GM12873 (cell line): ENCODE data around the gene DARS1.
A peak's percentile ranks its signal among the peaks of the same experiment; 100 is the strongest.

ENCODE experiments used
- TF ChIP-seq, protein P1 (sequence below): IDR thresholded peaks from 2 replicates; pipeline ENCODE4 v1.5.1; 2012; ENCODE audit warnings: low read depth, mild to moderate bottlenecking, moderate library complexity, low read length, control low read depth; ENCODE audit not compliant: insufficient read depth; ENCODE audit errors: missing control alignments

DARS1 gene

DNA sequence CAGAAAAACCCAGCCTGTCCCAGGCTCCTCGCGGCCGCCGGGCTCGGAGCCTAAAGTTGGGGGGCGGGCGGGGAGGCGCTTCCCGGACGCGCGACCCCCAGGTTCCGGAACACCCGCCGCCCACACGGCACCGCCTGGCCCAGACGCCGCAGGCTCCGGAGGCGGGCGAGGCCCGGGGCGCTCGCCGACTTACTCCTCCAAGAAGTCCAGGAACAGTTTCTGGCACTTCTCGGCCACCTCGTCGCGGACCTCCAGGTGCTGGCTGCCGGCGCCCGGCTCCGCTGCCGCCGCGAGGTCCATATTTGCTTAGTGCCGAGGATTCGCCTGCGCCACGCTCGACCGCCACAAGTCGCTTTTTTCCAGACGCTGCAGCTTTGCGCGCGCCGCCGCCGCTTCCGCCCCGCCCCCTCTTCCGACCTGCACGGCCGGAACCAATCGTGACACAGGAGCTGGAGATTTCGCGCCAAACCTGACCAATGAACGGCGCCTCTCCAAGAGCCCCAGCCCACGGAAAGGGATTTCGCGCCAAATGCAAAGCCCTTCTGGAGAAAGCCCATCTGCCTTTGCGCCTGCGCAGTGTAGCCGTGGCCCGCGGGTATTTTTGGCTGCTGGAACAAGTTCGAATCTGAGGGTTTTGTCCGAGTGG is 109.2 kb downstream of the DARS1 start, which contains the start of gene MCM6:
MCM6 (minus strand) TSS at position 378 of the 646 bp plus-strand sequence; CDS start at position 300, 78 bp downstream.
- TF ChIP-seq, protein P1, sequence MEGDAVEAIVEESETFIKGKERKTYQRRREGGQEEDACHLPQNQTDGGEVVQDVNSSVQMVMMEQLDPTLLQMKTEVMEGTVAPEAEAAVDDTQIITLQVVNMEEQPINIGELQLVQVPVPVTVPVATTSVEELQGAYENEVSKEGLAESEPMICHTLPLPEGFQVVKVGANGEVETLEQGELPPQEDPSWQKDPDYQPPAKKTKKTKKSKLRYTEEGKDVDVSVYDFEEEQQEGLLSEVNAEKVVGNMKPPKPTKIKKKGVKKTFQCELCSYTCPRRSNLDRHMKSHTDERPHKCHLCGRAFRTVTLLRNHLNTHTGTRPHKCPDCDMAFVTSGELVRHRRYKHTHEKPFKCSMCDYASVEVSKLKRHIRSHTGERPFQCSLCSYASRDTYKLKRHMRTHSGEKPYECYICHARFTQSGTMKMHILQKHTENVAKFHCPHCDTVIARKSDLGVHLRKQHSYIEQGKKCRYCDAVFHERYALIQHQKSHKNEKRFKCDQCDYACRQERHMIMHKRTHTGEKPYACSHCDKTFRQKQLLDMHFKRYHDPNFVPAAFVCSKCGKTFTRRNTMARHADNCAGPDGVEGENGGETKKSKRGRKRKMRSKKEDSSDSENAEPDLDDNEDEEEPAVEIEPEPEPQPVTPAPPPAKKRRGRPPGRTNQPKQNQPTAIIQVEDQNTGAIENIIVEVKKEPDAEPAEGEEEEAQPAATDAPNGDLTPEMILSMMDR = peak; percentile 4

DNA sequence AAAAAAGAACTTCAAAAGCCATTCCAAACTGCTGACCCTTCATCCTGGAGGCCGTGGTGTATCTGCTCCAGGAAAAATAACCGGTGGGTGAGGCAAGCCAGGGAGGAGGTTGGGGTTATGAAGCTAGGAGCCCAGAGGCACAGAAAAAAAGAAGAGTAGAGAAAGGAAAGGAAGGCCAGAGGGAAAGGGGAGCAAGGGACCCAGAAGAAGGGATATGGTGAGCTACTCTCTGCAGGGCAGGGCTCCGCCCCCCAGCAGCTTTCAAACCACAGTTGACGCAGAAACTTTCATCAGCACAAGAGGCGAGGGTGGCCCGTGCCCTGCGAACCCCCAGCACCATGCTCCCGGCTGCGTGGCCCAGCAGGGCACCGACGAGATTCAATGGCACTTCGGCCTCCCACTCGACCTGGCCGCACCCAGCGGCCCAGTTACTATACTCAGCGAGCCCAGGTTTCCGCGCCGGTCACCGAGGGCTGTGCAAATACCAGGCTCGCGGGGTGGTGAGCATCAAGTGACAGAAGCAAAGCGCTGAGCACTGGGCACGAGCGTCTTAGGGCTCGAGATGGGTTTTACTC is 109.8 kb downstream of the DARS1 start:
- TF ChIP-seq, protein P1 = no peak

- TF ChIP-seq, protein P1 = no peak
Observed at GRCh38 chr2:135874777-135875365, 110.6 kb downstream of the DARS1 start.

DNA sequence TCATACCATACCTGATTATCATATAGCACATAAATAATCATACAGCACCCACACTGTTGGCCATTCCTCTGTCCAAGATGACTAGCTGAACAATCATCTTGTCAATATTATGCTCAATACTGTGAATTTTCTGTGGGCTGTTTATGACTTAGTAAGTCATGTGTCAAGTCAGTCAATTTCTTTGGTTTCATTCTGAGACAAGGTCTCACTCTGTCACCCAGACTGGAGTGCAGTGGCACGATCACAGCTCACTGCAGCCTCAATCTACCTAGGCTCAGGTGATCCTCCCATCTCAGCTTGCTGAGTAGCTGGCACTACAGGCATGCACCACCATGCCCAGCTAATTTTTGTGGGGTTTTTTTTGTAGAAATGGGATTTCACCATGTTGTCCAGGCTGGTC is 114.9 kb downstream of the DARS1 start:
- TF ChIP-seq, protein P1 = no peak

- TF ChIP-seq, protein P1 = no peak
Observed at GRCh38 chr2:135863233-135863632, 122.2 kb downstream of the DARS1 start.

DNA sequence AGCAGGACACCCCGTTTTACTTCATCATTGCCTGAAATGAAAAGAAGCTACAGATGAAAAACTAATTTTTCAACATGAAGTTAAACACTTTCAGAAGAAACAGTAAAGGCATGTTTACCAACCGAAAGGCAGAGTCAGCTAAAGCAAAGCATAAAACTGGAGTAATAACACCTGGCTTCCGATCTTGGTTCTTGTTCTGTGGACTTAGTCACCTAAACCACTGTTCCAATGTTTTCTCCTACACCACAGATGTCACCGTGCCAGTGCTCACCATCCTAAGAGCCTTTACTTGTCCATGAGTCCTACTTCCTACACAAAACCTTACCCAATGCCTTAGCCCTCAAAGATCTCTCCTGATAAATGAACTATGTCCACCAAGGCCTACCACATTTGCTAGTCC is 122.7 kb downstream of the DARS1 start:
- TF ChIP-seq, protein P1 = no peak
